AG04450 (cell line): ENCODE data around the gene KCNF1. TPM values are rescaled to one million over a fixed set of nuclear protein-coding genes. Genes with fewer than 3 reads are reported as not detected.
A peak's percentile ranks its signal among the peaks of the same experiment; 100 is the strongest.

Experiments
- CTCF ChIA-PET: fragments of 300-600, 350-600 bp; formaldehyde crosslinking; extraction: SDS; loops from one replicate; lab custom pipeline; 2022; ENCODE audit warnings: antibody characterized with exemption, inconsistent platforms; lab: Charles Lee
- POLR2A ChIA-PET: fragments of 350-600 bp; formaldehyde crosslinking; extraction: SDS; loops from one replicate; lab custom pipeline; 2021; ENCODE audit warnings: antibody characterized with exemption, inconsistent platforms; lab: Yijun Ruan, JAX
- DNase-seq: peaks from one replicate; pipeline ENCODE4 v3.0.0-alpha.2; 2011; ENCODE audit warnings: low read depth, low spot score
- H3K27ac ChIP-seq: one replicate; pipeline ENCODE4 v1.5.1; 2012; ENCODE audit warnings: low read depth, low read length, control low read depth
- H3K27me3 ChIP-seq: one replicate; pipeline ENCODE4 v1.6.0; 2012; ENCODE audit warnings: low read length; ENCODE audit not compliant: control insufficient read depth, insufficient read depth
- H3K4me3 ChIP-seq: 2 replicates; pipeline ENCODE4 v1.5.1; 2011; ENCODE audit warnings: mild to moderate bottlenecking, low read depth, low read length, control low read depth
- H3K9me3 ChIP-seq: 2 replicates; pipeline ENCODE4 v1.5.1; 2012; ENCODE audit warnings: low read length; ENCODE audit not compliant: control insufficient read depth, insufficient read depth
- polyA minus RNA-seq: library from RNA; depleted of rRNA, polyadenylated mRNA; stranded (reverse); fragments of >200 nt; gene quantifications from 2 replicates; pipeline ENCODE4 v1.2.3, GENCODE V29; 2011; rRNA and poly(A)+ RNA removed
- polyA plus RNA-seq: library from polyadenylated mRNA; depleted of rRNA; stranded (reverse); fragments of >200 nt; gene quantifications from 2 replicates; pipeline ENCODE4 v1.2.3, GENCODE V29; 2011; rRNA removed
- TF ChIP-seq, protein P1 (sequence below): IDR thresholded peaks from 2 replicates; pipeline ENCODE4 v1.5.1; 2011; ENCODE audit warnings: low read depth, low read length, control low read depth, inconsistent platforms

Gene KCNF1
- polyA plus RNA-seq: 1.0 and 1.1 TPM in 2 replicates
- 1.7 TPM in 2 replicates for polyA minus RNA-seq

GRCh38 chr2:10911291-10912075, at the start of gene KCNF1:
Gene KCNF1 (plus strand): TSS chr2:10911934. CDS start chr2:10912427, 493 bp downstream.
- Histone ChIP-seq H3K9me3 (peaks cover 14% of the 10 kb centered on the region; the same call in 1 of the 2 replicates), H3K27ac (no peak within 1 kb of the TSS), H3K4me3 (peak within 1 kb of the TSS; percentile 53), H3K27me3 (peaks cover 6% of the 10 kb centered on the region)
- no peak for DNase-seq
- TF ChIP-seq, protein P1, sequence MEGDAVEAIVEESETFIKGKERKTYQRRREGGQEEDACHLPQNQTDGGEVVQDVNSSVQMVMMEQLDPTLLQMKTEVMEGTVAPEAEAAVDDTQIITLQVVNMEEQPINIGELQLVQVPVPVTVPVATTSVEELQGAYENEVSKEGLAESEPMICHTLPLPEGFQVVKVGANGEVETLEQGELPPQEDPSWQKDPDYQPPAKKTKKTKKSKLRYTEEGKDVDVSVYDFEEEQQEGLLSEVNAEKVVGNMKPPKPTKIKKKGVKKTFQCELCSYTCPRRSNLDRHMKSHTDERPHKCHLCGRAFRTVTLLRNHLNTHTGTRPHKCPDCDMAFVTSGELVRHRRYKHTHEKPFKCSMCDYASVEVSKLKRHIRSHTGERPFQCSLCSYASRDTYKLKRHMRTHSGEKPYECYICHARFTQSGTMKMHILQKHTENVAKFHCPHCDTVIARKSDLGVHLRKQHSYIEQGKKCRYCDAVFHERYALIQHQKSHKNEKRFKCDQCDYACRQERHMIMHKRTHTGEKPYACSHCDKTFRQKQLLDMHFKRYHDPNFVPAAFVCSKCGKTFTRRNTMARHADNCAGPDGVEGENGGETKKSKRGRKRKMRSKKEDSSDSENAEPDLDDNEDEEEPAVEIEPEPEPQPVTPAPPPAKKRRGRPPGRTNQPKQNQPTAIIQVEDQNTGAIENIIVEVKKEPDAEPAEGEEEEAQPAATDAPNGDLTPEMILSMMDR: peak; percentile 40
- ChIA-PET CTCF (interaction anchor here (0.6 to 2.4 kb wide), 10 partner anchors 11 to 221 kb away, joined by 3 to 10 read pairs (median 6); a partner anchor contains a TSS), POLR2A (interaction anchor here (0.6 to 1.0 kb wide), 2 partner anchors 25 to 116 kb away, joined by 4 to 5 read pairs; no protein-coding TSS in a partner anchor)

DNA sequence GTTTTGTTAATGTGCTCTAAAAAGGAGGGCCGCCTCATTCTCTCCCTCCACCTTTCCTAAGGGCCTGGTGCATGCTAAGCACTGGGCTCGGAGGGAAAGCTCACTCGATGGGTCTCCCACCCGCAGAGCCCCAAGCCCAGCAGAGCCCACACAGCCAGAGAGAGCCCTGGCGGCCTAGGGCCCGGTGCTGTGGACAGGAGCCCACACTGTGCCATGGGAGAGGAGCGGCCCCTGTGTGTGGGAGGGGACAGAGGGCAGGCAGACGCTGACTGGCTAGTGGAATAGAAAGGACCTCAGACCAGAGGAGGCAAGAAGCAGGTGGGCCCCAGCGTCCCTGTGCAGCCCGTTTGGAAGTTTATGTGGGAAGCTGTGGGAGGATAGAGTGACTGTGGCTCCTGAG, 49.4 kb upstream of the KCNF1 start:
- DNase-seq: no peak
- POLR2A ChIA-PET: no interaction called here
- CTCF ChIA-PET: interaction anchor here (0.6 to 1.1 kb wide), 2 partner anchors 27 to 37 kb away, joined by 3 read pairs; no protein-coding TSS in a partner anchor
- TF ChIP-seq, protein P1: no peak
- no peaks in the 10 kb centered on the region for H3K9me3 ChIP-seq
- H3K27me3 ChIP-seq: peaks cover 23% of the 10 kb centered on the region
- H3K27ac ChIP-seq: no peak overlapping the region
- no peak overlapping the region for H3K4me3 ChIP-seq

DNA sequence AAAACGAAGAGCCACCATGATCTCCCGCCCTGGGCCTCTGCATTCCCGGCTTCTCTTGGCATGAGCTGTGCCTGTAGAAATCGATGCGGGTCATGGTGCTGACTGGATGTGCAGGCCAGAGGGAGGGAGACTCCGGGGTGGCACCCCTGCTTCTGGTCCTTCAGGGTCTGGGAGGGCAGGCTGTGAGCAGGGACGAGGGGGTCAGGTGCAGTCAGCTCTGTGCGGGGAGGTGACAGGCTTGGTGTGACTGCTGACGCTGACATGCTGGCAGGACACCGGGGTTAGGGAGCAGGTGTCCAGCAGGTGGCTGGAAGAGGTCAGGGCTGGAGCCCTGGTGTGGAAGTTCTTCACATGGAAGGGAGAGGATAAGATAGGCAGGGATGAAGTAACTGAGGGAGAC, 48.7 kb upstream of the KCNF1 start:
- DNase-seq: no peak
- peaks cover 16% of the 10 kb centered on the region for H3K27me3 ChIP-seq
- no peak overlapping the region for H3K27ac ChIP-seq
- ChIA-PET POLR2A (no interaction called here), CTCF (interaction anchor here (0.7 to 1.1 kb wide), 2 partner anchors 27 to 30 kb away, joined by 3 to 5 read pairs; no protein-coding TSS in a partner anchor)
- TF ChIP-seq, protein P1: no peak
- H3K4me3 ChIP-seq: no peak overlapping the region
- H3K9me3 ChIP-seq: no peaks in the 10 kb centered on the region

- Histone ChIP-seq H3K27me3 (peaks cover 16% of the 10 kb centered on the region), H3K9me3 (no peaks in the 10 kb centered on the region), H3K4me3 (no peak overlapping the region), H3K27ac (no peak overlapping the region)
- CTCF ChIA-PET: interaction anchor here (0.6 to 1.6 kb wide), 3 partner anchors 9 to 155 kb away, joined by 4 to 8 read pairs (median 4); no protein-coding TSS in a partner anchor
- POLR2A ChIA-PET: no interaction called here
- TF ChIP-seq, protein P1: no peak
- no peak for DNase-seq
Measured at GRCh38 chr2:10863837-10864236, 47.9 kb upstream of the KCNF1 start.

GRCh38 chr2:10864251-10864650, 47.5 kb upstream of the KCNF1 start:
- Histone ChIP-seq H3K27ac (no peak overlapping the region), H3K27me3 (peaks cover 16% of the 10 kb centered on the region), H3K9me3 (no peaks in the 10 kb centered on the region), H3K4me3 (no peak overlapping the region)
- ChIA-PET CTCF (interaction anchor here (0.6 to 1.6 kb wide), 3 partner anchors 9 to 155 kb away, joined by 4 to 8 read pairs (median 4); no protein-coding TSS in a partner anchor), POLR2A (no interaction called here)
- TF ChIP-seq, protein P1: no peak
- no peak for DNase-seq
